Activated CD8-positive, alpha-beta memory T cell treated with anti-CD3 and anti-CD28 coated beads for 36 hours (primary cell): ENCODE measurements around the gene BCAS4. TPM values are rescaled to one million over a fixed set of nuclear protein-coding genes. Genes with fewer than 3 reads are reported as not detected.
"Not testable (repeated sequence)": the region's sequence is repeated elsewhere in the genome, so short reads cannot be mapped to it uniquely, and the experiment has no call there.

Experiments
- CTCF ChIA-PET: fragments of 350-600 bp; sonication (Branson Sonifier 250); formaldehyde crosslinking; loops from one replicate; lab custom pipeline; 2021; ENCODE audit warnings: antibody characterized with exemption; lab: Charles Lee
- POLR2A ChIA-PET: fragments of 350-600 bp; sonication (Branson Sonifier 250); formaldehyde crosslinking; loops from one replicate; lab custom pipeline; 2021; ENCODE audit warnings: antibody characterized with exemption; lab: Charles Lee
- total RNA-seq, 2 experiments: library from RNA; stranded (reverse); gene quantifications; one replicate each; pipeline ENCODE4 v1.2.3, GENCODE V29; 2021

Gene BCAS4
- total RNA-seq, 2 experiments from 2014 or later, result 23.2 to 23.7 TPM

DNA sequence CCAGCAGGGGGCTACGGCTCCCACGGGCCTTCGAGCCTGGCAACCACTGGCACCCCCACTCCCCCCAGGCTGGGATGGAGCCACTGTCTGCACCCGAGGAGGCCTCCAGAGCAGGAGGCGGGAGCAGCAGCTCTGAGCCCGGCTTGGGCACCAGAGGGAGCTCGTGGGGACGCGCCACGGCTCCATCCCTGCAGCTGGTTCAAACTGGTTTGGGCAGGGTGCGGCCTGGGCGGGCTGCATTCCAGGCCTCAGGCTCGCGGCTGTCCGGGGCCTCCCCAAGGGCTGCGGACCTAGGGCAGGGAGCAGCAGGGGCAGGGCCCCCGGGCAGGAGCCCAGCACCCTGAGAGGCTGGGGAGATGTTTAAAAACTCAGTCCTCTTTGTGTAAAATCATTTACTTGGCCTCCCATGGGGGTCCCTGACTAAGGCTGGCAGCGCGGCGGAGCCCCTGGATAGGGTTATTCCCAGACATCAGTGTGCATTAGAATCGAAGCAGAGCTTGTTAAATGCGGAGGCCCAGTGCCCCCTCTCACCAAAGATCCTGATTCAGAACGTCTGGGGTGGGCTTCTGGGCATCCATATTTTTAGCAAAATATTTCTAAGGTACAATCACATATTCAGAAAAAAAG, 4.1 kb upstream of the BCAS4 start:
- CTCF ChIA-PET, result interaction anchor here (0.8 to 1.8 kb wide), 13 partner anchors 9 to 811 kb away, joined by 3 to 9 read pairs (median 4); partner anchors contain the start of gene ADNP
- POLR2A ChIA-PET, result interaction anchor here (1.3 to 1.8 kb wide), 3 partner anchors 130 to 168 kb away, joined by 3 to 7 read pairs (median 4); partner anchors contain the start of genes ADNP, DPM1 and MOCS3

DNA sequence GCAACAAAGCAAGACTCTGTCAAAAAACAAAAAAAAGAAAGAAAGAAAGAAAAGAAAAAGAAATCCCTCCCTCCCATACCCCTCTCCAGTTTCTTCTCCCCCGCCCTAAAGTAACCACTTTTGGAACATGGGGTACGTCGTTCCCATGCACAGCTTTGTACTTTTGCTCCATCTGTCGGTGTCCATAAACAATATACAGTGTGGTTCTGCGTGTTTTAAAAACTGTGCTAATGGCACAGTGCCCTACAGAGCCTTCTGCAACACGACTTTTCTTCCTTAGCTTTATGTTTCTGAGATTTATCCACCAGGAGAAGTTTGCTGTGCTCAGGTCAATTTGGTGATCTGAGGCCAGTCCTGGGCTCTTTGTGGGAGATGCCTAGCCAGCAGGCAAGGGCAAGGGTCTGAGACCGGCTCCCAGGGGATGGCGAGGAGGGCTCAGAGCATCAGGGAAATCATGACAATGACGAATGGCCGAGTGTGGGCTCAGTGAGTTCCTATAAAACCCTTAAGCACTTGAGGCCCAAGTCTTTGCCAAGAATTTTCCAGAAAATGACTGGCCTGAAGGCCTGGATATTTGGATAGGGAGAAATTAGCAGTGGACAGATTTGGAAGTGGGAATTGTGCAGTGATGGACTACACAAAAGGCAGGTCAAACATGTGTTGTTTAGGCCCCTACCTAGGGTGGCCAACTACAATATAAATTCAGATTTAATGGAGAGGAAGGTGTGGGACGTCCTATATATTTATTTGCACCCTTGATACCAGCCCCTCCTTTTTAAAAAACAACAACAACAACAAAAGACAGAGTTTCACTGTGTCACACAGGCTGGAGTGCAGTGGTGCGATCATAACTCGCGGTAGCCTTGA, 1.9 kb upstream of the BCAS4 start:
- ChIA-PET POLR2A (interaction anchor here (0.6 to 2.2 kb wide), 5 partner anchors 23 to 165 kb away, joined by 3 to 20 read pairs (median 3); partner anchors contain the start of genes ADNP and DPM1), CTCF (interaction anchor here (0.6 to 5.4 kb wide), 23 partner anchors 10 to 1766 kb away, joined by 3 to 106 read pairs (median 4); partner anchors contain the start of gene ADNP)

DNA sequence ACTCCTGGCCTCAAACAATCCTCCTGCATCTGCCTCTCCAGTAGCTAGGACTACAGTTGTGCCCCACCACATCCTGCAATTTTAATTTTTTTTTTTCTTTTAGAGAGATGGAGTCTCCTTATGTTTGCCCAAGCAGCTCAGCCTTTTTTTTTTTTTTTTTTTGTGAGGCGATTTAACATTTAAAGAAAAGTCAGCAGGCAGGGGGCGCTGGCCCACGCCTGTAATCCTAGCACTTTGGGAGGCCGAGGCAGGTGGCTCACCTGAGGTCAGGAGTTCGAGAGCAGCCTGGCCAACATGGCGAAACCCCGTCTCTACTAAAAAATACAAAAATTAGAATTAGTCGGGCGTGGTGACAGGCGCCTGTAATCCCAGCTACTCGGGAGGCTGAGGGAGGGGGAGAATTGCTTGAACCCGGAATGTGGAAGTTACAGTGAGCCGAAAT, 1.3 kb upstream of the BCAS4 start:
- POLR2A ChIA-PET, result interaction anchor here (0.6 to 2.2 kb wide), 5 partner anchors 23 to 164 kb away, joined by 3 to 20 read pairs (median 3); partner anchors contain the start of genes ADNP and DPM1
- CTCF ChIA-PET, result interaction anchor here (0.6 to 5.4 kb wide), 28 partner anchors 10 to 1766 kb away, joined by 3 to 106 read pairs (median 4); partner anchors contain the start of gene ADNP

DNA sequence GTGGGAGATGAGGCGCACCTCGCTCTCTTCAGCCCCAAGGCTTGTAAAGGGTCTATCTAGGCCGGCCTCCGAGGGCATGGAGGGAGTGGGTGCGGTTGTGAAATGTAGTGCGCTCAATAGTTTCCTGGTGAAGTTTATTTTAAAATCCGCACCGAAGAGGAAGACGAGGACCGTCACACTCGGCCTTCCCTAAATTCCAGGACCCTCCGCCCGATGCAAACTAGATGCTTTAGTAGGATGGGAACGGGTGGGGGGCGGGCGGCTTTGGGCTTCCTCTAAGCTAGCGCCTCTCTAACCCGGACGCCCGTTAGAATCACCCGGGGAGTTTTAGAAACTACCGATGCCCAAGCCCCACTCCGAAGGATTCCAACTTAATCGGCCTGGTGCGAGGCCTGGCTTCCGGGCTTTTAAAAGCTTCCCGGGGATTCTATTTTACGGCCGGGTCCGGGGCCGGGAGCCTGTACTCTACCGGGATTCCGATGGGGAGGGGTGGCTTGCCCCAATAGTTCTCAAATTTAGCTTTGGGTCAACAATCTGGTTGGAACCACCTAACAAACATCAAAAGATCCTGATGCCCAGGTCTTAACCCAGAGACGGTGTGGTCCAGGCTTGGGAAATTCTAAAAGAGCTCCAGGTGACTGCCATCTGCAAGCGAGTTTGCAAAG, 548 bp upstream of the BCAS4 start:
- ChIA-PET POLR2A (interaction anchor here (1.0 to 2.2 kb wide), 6 partner anchors 64 to 734 kb away, joined by 3 to 20 read pairs (median 10); partner anchors contain the start of genes ADNP, DPM1 and MOCS3), CTCF (interaction anchor here (0.6 to 5.4 kb wide), 37 partner anchors 10 to 479 kb away, joined by 3 to 106 read pairs (median 4); partner anchors contain the start of genes ADNP, DPM1 and MOCS3)

DNA sequence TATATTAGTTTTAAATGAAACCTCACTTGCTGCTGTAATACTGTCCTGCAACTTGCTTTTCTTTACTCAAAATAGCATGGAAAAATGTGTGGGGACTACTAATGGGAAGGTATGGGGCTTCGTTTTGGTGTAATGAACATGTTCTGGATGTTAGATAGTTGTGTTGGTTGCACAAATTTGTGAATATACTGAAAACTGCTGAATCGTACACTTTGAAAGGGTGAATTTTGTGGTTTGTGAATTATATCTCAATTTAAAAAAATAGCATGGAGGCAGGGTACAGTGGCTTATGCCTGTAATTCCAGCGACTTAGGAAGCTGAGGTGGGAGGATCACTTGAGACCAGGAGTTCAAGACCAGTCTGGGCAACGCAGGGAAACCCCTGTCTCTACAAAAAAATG, 2.3 kb downstream of the BCAS4 start:
- POLR2A ChIA-PET, result no interaction called here
- CTCF ChIA-PET, result interaction anchor here (0.9 to 5.4 kb wide), 2 partner anchors 18 to 132 kb away, joined by 3 to 106 read pairs; partner anchors contain the start of gene ADNP

DNA sequence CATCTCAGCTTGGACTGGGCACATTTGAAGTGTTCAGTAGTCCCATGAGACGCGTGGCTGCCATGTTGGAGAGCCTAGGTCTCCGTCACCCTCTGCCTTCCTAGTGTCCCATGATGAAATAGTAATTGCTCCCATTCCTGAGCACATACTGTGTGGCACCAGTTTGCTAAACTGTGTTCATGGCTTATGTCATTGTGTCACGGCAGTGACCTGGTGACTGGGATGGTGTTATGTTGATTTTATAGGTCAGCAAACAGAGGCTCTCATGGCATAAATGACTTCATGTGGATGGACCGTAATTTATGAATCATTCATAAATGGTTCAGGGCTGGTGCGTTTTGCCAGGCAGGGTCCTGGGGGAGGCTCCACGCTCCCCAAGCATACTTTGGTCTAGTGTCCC, 3.8 kb downstream of the BCAS4 start:
- ChIA-PET POLR2A (no interaction called here), CTCF (interaction anchor here (1.0 kb wide), 1 partner anchor 23 kb away, joined by 3 read pairs; no protein-coding TSS in a partner anchor)

DNA sequence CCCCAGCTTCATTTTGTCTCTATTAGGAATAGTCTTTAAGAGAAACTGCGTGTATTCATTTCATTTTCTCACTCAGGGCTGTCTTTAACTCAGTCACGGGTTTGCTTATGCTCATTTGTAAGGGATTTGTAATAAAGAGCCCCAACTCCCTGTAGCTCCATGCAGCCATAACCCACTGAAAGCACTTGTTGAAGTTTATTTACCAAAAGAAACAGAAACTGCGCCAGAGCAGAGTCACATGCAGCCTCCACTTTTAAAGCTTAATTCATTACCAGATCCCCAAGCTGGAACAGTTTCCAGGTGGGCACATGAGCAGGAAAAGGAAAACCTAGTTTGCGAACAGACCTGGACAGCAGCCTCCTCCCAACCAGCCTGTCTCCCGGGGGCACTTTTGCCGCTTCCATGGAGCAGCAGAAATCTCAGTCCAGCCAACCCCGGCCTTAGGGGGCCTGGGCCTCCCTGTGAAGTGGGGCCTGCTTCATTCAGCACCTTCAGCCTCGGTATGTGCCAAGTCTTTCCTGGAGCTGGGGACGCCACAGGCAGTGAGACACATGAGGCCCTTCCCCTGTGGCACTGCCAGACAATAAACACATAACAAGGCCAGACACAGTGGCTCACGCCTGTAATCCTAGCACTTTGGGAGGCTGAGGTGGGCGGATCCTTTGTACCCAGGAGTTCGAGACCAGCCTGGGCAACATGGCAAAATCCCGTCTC, 4.5 kb downstream of the BCAS4 start:
- POLR2A ChIA-PET, result no interaction called here
- CTCF ChIA-PET, result interaction anchor here (1.0 kb wide), 1 partner anchor 23 kb away, joined by 3 read pairs; no protein-coding TSS in a partner anchor

DNA sequence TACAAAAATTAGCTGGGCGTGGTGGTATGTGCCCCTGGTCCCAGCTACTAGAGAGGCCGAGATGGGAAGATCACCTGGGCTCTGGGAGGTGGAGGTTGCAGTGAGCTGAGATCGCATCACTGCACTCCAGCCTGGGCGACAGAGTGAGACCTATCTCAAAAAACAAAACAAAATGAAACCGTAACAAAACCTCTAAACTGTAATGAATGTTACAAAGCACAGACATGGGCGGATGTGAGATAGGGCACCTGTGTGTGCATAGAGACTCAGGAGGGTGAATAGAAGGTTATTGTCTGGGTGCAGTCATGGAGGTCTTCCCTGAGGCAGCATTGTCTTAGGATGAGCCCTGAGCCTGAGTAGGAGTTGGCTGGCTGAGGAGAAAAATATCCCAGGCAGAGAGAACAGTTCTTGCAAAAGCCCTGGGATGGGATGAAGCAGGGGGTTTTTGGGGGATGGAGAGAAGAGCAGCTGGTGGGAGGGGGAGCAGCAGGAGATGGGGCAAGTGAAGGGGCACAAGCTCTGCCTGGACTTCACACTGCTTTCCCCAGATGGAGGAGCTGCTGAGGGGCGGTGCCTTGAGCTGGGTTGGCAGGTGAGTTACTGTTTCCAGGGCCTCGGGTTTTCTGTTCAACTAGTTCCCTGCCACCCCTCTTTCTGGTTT, 5.2 kb downstream of the BCAS4 start:
- ChIA-PET POLR2A (no interaction called here), CTCF (interaction anchor here (0.6 to 1.0 kb wide), 2 partner anchors 22 to 1397 kb away, joined by 3 to 4 read pairs; no protein-coding TSS in a partner anchor)

DNA sequence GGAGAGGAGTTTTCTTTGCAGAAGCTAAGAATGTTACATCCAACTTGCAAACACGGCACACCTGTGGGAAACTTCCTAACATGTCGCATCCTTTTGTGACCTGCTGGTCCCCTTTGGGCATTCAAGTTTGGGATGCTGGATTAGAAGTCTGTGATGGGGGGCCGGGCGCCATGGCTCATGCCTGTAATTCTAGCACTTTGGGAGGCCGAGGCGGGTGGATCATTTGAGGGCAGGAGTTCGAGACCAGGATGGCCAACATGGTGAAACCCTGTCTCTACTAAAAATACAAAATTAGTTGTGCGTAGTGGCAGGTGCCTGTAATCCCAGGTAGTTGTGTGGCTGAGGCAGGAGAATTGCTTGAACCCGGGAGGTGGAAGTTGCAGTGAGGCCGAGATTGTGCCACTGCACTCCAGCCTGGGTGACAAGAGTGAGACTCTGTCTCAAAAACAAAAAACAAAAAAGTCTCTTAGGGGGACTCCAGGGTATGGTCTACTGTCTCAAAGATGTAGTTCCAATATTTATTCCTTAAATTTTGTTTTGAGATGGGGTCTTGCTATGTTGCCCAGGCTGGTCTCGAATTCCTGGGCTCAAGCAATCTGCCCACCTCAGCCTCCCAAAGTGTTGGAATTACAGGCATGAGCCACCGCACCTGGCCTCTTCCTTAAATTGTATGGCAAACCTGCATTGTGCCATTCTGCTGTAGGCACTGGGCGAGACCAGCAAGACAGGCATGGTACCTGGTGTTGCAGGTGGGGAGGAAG, 6.3 kb downstream of the BCAS4 start:
- POLR2A ChIA-PET, result not testable (repeated sequence)
- CTCF ChIA-PET, result interaction anchor here (0.6 kb wide), 1 partner anchor 1396 kb away, joined by 4 read pairs; no protein-coding TSS in a partner anchor

DNA sequence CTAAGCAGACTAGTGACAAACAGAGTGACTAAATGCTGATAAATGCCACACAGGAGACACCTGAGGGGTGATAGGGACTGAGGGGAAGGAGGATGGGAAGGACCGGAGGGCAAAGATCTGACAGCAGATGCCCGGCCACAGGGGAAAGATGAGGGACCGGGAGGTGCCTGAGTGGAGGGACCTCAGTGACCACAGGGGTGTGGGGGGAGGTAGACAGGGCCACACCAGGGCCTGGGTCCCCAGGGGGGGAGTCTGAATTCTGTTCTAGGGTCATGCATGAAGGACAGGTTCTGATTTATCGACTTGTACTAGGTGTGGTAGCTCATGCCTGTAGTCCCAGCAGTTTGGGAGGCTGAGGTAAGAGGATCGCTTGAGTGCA, 6.9 kb downstream of the BCAS4 start:
- CTCF ChIA-PET, result no interaction called here
- POLR2A ChIA-PET, result no interaction called here

GRCh38 chr20:50802289-50802688, 7.4 kb downstream of the BCAS4 start:
- CTCF ChIA-PET, result no interaction called here
- POLR2A ChIA-PET, result no interaction called here

- POLR2A ChIA-PET, result no interaction called here
- CTCF ChIA-PET, result interaction anchor here (0.8 to 1.7 kb wide), 5 partner anchors 10 to 121 kb away, joined by 3 to 9 read pairs (median 4); partner anchors contain the start of gene BCAS4
Observed at GRCh38 chr20:50804437-50805348, 9.8 kb downstream of the BCAS4 start.

DNA sequence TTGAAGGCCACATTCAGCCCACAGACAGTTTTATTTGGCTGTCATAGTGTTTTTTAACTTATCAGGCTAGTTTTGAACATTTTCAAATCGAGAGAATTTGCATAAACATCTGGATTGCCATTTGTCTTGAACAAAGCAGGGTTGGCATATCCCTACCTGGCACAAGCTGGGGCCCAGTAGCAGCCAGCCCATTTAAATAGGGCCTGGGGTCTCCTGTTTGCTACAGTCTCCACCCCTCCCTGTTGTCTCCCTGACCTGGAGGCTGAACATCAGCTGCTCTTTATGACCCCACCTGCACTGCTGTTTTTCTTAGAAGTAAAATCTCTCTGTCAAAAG, 10.5 kb downstream of the BCAS4 start:
- ChIA-PET POLR2A (interaction anchor here (0.7 kb wide), 1 partner anchor 721 kb away, joined by 4 read pairs; no protein-coding TSS in a partner anchor), CTCF (interaction anchor here (0.5 to 1.5 kb wide), 3 partner anchors 11 to 1900 kb away, joined by 3 to 8 read pairs (median 3); partner anchors contain the start of gene BCAS4)

DNA sequence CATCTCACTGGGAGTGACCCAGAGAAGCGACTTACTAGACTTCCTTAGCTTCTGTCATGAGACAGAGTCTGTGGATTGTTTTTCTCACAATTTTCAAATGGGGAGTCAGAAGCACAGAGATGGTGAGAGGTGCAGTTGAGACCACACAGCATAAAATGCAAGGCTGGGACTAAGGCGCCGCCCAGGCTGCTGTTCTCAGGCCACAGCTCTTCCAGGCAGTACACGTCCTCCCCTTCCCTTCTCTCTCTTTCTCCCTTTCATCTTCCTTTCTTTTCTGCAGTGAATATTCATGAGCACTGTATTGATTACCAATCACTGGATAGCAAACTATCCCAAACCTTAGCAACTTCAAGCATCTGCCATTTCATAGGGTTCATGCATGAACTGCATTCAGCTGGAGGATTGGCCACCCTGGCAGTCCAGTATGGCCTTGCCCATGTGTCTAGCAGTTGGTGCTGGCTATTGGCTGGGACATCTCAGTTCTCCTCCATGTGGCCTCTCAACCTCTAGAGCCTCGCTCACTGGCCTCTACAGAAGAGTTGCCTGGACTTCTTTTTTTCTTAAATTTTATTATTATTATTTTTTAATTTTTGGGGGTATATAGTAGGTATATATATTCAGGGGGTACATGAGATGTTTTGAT, 11.4 kb downstream of the BCAS4 start:
- CTCF ChIA-PET, result interaction anchor here (0.7 to 1.5 kb wide), 2 partner anchors 12 to 18 kb away, joined by 3 to 8 read pairs; partner anchors contain the start of gene BCAS4
- POLR2A ChIA-PET, result no interaction called here

DNA sequence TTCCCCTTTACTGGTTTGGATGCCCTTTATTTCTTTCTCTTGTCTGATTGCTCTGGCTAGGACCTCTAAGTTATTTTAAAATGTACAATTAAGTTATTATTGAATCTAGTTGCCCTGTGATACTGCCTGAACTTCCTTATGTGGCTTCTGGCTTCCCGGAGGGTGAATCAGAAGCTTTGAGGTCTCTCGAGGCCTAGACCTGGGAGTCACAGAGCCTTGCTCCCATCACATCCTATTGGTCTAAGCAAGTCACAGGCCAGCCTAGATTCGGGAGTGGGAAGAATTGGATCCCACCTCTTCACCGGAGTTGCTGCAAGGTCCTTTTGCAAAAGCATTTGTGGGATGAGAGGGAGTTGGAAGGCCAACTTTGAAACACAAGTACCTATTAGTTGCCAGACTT, 15.2 kb downstream of the BCAS4 start:
- ChIA-PET CTCF (no interaction called here), POLR2A (no interaction called here)
